Ishikawa (cell line): ENCODE data around the gene LAMB4.

ENCODE experiments used
- CEBPB ChIP-seq: IDR thresholded peaks from 2 replicates; pipeline ENCODE4 v1.6.1; 2012
- EGR1 ChIP-seq: IDR thresholded peaks from 2 replicates; pipeline ENCODE4 v1.6.1; 2012
- EP300 ChIP-seq: IDR thresholded peaks from 2 replicates; pipeline ENCODE4 v1.6.1; 2012; ENCODE audit warnings: borderline replicate concordance
- FOXM1 ChIP-seq: IDR thresholded peaks from 2 replicates; pipeline ENCODE4 v1.6.1; 2012; ENCODE audit warnings: low read depth, borderline replicate concordance
- NFIC ChIP-seq: IDR thresholded peaks from 2 replicates; pipeline ENCODE4 v1.6.1; 2012
- RAD21 ChIP-seq: IDR thresholded peaks from 2 replicates; pipeline ENCODE4 v1.6.1; 2012; ENCODE audit warnings: low read depth
- REST ChIP-seq: IDR thresholded peaks from 2 replicates; pipeline ENCODE4 v1.6.1; 2012; ENCODE audit warnings: low read depth, mild to moderate bottlenecking
- TCF12 ChIP-seq: IDR thresholded peaks from 2 replicates; pipeline ENCODE4 v1.6.1; 2012; ENCODE audit warnings: low read depth
- TEAD4 ChIP-seq: IDR thresholded peaks from 2 replicates; pipeline ENCODE4 v1.6.1; 2012
- YY1 ChIP-seq: IDR thresholded peaks from 2 replicates; pipeline ENCODE4 v1.6.1; 2012; ENCODE audit warnings: low read depth
- TF ChIP-seq, protein P1 (sequence below): IDR thresholded peaks from 2 replicates; pipeline ENCODE4 v1.6.1; 2012
- TF ChIP-seq, protein P2 (sequence below): IDR thresholded peaks from 2 replicates; pipeline ENCODE4 v1.6.1; 2012

DNA sequence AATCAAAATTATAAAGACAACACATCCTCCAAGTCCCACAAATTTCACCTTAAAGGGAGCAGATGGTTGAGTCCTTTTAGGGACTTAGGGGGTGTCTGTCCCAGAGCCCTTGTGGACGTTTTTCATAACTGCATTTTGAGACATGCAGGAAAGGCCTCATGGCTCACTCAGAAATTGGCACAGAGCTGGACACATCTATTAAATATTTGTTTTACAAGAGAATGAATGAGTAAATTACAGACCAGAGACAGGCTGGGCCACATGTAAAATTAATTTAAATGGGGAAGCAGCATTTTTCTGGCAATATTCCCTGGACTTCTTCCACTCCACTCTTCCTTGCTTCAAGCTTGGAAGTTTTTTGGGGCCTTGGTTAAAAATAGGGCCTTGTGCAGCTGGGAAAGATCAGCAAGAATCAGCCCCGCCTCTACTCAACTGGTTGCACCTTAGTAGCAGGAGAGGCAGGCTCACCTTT, 147.2 kb downstream of the LAMB4 start:
- TF ChIP-seq, protein P1, sequence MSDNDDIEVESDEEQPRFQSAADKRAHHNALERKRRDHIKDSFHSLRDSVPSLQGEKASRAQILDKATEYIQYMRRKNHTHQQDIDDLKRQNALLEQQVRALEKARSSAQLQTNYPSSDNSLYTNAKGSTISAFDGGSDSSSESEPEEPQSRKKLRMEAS: no peak
- TF ChIP-seq EGR1 (no peak), NFIC (no peak), TEAD4 (no peak), YY1 (no peak), EP300 (no peak), RAD21 (no peak), TCF12 (no peak), CEBPB (no peak), REST (no peak), FOXM1 (no peak)
- TF ChIP-seq, protein P2, sequence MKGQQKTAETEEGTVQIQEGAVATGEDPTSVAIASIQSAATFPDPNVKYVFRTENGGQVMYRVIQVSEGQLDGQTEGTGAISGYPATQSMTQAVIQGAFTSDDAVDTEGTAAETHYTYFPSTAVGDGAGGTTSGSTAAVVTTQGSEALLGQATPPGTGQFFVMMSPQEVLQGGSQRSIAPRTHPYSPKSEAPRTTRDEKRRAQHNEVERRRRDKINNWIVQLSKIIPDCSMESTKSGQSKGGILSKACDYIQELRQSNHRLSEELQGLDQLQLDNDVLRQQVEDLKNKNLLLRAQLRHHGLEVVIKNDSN: no peak
